Measurements from ENCODE around the gene SAT2. TPM values are rescaled to one million over a fixed set of nuclear protein-coding genes. Genes with fewer than 3 reads are reported as not detected.

The SAT2 gene
- total and polyA plus RNA-seq, 2 of the 13 experiments (the other 11 are each of a cell fraction or from before 2014, with no cell fraction given) = 37.6 to 93.7 TPM

DNA sequence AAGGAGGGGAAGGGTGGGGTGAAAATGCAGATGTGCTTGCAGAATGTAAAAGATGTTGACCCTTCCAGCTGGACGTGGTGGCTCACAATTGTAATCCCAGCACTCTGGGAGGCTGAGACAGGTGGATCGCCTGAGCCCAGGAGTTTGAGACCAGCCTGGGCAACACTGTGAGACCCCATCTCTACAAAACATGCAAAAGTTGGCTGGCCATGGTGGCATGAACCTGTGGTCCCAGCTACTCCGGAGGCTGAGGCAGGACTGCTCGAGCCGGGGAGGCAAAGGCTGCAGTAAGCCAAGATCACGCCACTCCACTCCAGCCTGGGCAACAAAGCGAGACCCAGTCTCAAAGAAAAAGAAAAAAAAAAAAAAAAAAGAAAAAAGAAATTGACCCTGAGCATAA, 40.9 kb upstream of the SAT2 start:
- Histone ChIP-seq H3K9ac (ENCODE audit: insufficient read depth, low read depth, low read length) (no peak overlapping the region), H4K20me1 (ENCODE audit: insufficient read depth, low read length) (no peaks in the 10 kb centered on the region), H3K9me3 (ENCODE audit: low read length) (peaks cover 2% of the 10 kb centered on the region; the same call in 1 of the 2 replicates), H3K4me2 (ENCODE audit: low read depth, low read length) (no peak overlapping the region), H3K36me3 (replicated peaks in 1 of 2; ENCODE audit: control insufficient read depth in 1 of 2, insufficient read depth in 2 of 2, low read length in 2 of 2) (peaks cover 11 to 17% of the 10 kb centered on the region in 2 experiments; a peak in 4 of 5 replicates), H3K4me3 (replicated peaks in 1 of 3; ENCODE audit: insufficient read depth in 1 of 3, low read depth in 2 of 3, low read length in 3 of 3) (no peak overlapping the region), H2AFZ (ENCODE audit: low read length) (no peak overlapping the region), H3K79me2 (ENCODE audit: insufficient read depth, low read length) (no peaks in the 10 kb centered on the region), H3K27ac (ENCODE audit: extremely low read length, insufficient read depth, low read length) (no peak overlapping the region), H3K27me3 (ENCODE audit: control insufficient read depth in 1 of 2, insufficient read depth in 2 of 2, low read length in 2 of 2) (no peaks in the 10 kb centered on the region), H3K4me1 (ENCODE audit: insufficient read depth, low read length) (no peaks in the 10 kb centered on the region)
- CTCF ChIA-PET (ENCODE audit: low intra/inter-chr PET ratio, low total read pairs) = no interaction called here
- no peak for FAIRE-seq
- no peak for ATAC-seq
- in situ Hi-C loops (cut with HindIII; ENCODE audit: extremely low pct_ligation_motif_present, low pct_unique_long_range_greater_than_20kb) = no loop called here
- no peak for TF ChIP-seq NR2C2 (CRISPR knock-in tag; IDR thresholded peaks at IDR 0.05; ENCODE audit: borderline replicate concordance)
- TF ChIP-seq ZMYM3 (CRISPR knock-in tag; IDR thresholded peaks at IDR 0.05) = no peak
- TF ChIP-seq SIX4 (CRISPR knock-in tag; IDR thresholded peaks at IDR 0.05) = no peak
- TF ChIP-seq ZSCAN21 (CRISPR knock-in tag; IDR thresholded peaks at IDR 0.05; ENCODE audit: borderline replicate concordance) = no peak
- TF ChIP-seq CHD4 (IDR thresholded peaks at IDR 0.05; ENCODE audit: borderline replicate concordance, low read length) = no peak
- no peak for TF ChIP-seq SP2 (CRISPR knock-in tag; IDR thresholded peaks at IDR 0.05)
- TF ChIP-seq, protein P1, sequence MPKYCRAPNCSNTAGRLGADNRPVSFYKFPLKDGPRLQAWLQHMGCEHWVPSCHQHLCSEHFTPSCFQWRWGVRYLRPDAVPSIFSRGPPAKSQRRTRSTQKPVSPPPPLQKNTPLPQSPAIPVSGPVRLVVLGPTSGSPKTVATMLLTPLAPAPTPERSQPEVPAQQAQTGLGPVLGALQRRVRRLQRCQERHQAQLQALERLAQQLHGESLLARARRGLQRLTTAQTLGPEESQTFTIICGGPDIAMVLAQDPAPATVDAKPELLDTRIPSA (CRISPR knock-in tag; IDR thresholded peaks at IDR 0.05; ENCODE audit: borderline replicate concordance) = no peak
- TF ChIP-seq CHCHD3 (CRISPR knock-in tag; IDR thresholded peaks at IDR 0.05) = no peak
- TF ChIP-seq, protein P2, sequence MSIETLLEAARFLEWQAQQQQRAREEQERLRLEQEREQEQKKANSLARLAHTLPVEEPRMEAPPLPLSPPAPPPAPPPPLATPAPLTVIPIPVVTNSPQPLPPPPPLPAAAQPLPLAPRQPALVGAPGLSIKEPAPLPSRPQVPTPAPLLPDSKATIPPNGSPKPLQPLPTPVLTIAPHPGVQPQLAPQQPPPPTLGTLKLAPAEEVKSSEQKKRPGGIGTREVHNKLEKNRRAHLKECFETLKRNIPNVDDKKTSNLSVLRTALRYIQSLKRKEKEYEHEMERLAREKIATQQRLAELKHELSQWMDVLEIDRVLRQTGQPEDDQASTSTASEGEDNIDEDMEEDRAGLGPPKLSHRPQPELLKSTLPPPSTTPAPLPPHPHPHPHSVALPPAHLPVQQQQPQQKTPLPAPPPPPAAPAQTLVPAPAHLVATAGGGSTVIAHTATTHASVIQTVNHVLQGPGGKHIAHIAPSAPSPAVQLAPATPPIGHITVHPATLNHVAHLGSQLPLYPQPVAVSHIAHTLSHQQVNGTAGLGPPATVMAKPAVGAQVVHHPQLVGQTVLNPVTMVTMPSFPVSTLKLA (IDR thresholded peaks at IDR 0.05) = no peak
- TF ChIP-seq, protein P3, sequence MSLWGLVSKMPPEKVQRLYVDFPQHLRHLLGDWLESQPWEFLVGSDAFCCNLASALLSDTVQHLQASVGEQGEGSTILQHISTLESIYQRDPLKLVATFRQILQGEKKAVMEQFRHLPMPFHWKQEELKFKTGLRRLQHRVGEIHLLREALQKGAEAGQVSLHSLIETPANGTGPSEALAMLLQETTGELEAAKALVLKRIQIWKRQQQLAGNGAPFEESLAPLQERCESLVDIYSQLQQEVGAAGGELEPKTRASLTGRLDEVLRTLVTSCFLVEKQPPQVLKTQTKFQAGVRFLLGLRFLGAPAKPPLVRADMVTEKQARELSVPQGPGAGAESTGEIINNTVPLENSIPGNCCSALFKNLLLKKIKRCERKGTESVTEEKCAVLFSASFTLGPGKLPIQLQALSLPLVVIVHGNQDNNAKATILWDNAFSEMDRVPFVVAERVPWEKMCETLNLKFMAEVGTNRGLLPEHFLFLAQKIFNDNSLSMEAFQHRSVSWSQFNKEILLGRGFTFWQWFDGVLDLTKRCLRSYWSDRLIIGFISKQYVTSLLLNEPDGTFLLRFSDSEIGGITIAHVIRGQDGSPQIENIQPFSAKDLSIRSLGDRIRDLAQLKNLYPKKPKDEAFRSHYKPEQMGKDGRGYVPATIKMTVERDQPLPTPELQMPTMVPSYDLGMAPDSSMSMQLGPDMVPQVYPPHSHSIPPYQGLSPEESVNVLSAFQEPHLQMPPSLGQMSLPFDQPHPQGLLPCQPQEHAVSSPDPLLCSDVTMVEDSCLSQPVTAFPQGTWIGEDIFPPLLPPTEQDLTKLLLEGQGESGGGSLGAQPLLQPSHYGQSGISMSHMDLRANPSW (CRISPR knock-in tag; IDR thresholded peaks at IDR 0.05; ENCODE audit: borderline replicate concordance) = no peak
- no peak for DNase-seq (ENCODE audit: low spot score)
- BruUV-seq (replicated peaks) = no TSS peak
- 94% methylated on average over 7 of the region's 7 CpGs for WGBS (ENCODE audit: low lambda C conversion rate)
- intact Hi-C loops (cut with micrococcal nuclease; ENCODE audit: unreplicated experiment) = no loop called here
- POLR2A ChIA-PET = interaction anchor here (2.1 kb wide), 1 partner anchor 19 kb away, joined by 7 read pairs; the partner anchor contains the start of genes TP53 and WRAP53

Measured in HepG2 (cell line).